Stimulated activated CD4-positive, alpha-beta T cell treated with anti-CD3 and anti-CD28 coated beads, Interleukin-1b, Interleukin-23, amount 100 ng/mL, for 1 hour (primary cell): Measurements from ENCODE around the gene OR7A5.
"Not testable (repeated sequence)": the region's sequence is repeated elsewhere in the genome, so short reads cannot be mapped to it uniquely, and the experiment has no call there.

Experiments used
- DNase-seq, 2 donors: peaks; one replicate each; pipeline ENCODE4 v3.0.0-alpha.2; 2020; ENCODE audit warnings: low read depth in 2 of 2

Gene OR7A5

GRCh38 chr19:14784730-14785101, 50.3 kb downstream of the OR7A5 start:
- DNase-seq: not testable (repeated sequence)

- not testable (repeated sequence) for DNase-seq
These were observed 51.5 kb downstream of the OR7A5 start for GRCh38 chr19:14783410-14783998.

GRCh38 chr19:14782626-14783409, 52.2 kb downstream of the OR7A5 start:
- DNase-seq: no peak

DNA sequence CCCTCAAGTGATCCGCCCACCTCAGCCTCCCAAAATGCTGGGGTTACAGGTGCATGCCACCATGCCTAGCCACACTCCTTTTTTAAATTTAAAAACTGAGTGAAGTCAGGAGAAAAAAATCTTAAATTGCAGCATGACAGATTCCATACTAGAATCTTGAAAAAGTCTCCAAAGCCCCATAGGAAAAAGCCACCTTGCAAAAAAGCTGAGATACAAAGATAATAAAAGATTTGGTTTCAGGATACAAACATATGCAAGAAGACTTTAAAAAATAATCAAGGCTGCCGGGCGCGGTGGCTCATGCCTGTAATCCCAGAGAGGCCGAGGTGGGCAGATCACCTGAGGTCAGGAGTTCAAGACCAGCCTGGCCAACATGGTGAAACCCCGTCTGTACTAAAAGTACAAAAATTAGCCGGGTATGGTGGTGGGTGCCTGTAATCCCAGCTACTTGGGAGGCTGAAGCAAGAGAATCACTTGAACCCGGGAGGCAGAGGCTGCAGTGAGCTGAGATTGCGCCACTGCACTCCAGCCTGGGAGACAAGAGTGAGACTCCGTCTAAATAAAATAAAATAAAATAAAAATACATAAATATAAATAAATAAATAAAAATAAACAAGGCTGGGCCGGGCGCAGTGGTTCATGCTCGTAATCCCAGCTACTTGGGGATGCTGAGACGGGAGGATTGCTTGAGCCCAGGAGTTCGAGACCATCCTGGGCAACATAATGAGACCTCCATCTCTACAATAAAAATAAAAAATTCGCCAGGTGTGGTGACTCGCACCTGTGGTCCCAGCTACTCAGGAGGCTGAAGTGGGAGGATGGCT, 53.1 kb downstream of the OR7A5 start:
- DNase-seq: not testable (repeated sequence)

DNA sequence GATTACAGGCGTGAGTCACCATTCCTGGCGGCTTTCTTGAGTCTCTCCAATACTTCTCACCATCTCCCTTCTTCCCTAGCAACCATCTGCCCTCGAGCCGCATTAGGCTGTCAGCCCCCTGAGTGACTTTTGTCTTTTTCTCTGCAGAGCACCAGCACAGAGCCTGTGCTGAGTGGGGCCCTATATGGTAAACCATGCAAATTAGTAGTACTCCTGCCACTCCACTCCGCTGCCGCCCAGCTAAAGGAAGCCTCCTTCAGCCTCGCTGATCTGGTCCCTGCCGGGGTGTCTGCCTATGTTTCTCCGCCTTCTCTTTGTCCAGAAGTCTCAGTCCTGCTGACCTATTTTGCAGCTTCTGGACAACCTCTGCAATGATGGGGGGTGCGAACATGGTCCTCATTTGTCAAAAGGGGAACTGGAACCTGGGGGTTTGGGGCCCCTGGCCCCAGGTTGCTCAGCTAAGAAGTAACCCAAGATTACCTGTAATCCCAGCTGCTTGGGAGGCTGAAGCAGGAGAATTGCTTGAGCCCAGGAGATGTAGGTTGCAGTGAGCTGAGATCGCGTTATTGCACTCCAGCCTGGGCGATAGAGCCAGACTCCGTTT, 54.3 kb downstream of the OR7A5 start:
- DNase-seq: not testable (repeated sequence)

DNA sequence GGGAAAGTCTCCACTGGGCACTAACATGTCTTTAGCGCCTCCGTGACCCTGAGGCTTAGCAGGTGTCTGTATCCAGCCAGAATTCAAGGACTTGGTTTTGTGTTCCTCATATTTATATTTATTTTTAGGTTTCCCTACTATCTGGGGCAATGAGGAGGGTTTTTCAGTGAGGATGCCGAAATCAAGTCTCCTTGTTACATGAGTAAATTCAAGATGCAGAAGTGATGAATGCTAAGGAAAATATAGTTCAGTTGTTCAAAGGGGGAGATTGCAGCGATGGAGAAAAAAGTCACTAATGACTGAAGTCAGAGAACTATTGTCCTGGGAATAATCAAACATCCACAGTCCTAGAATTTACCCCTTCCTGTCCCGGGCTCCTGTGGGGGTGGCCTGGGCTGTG, 55.8 kb downstream of the OR7A5 start:
- DNase-seq: no peak

- not testable (repeated sequence) for DNase-seq
These were observed 56.7 kb downstream of the OR7A5 start, which contains the start of gene ADGRE2 for GRCh38 chr19:14778110-14778845. Gene ADGRE2 (minus strand): TSS chr19:14778560. CDS start chr19:14776756, 1,804 bp downstream.

GRCh38 chr19:14777645-14778044, 57.3 kb downstream of the OR7A5 start:
- DNase-seq: not testable (repeated sequence)
